Raji (cell line): ENCODE results near the gene RBM8A.
A peak's percentile ranks its signal among the peaks of the same experiment; 100 is the strongest.

ENCODE experiments used
- POLR2A ChIP-seq: IDR thresholded peaks from 2 replicates; pipeline ENCODE4 v1.6.1; 2011; ENCODE audit warnings: low read depth, low read length, control low read depth; ENCODE audit not compliant: insufficient read depth

RBM8A gene

DNA sequence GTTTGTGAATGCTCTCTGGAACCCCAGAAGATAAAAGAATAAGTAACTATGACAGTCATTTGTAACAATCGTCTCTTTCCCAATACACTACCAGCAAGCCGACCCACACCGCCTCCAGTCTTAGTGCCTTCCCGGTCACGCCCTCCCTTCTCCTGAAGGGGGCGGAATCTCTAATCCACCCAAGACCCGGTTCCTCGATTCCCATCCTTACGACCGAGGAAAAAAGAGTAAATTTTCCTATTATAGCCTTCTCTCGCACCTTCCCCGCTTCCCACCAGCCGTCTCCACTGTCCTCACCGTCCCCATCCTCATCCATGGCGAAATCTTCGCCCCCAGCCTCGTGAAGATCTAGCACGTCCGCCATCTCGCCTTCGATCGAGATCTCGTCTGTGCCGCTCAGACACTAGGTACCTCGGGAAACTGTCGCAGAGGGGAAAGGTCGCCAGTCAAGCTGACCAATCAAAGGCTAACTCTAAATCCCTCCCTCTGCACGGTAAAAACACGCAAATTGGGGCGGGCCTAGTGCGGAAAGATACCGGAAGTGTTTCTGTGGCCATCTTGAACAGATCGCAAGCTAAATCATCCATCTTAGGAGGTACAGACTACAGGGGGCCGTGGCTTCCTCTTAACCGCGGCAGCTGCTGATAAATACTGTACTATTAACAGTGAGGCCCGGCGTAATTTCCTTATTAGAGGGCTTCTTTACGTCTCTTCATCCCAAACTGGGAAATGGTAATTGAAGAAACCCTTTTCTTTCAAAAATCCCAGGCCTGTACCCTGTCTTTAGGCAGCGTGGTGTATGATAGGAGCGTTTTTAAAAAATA is at the start of gene RBM8A:
TSS of gene RBM8A (minus strand) at position 422 of the 824 bp plus-strand sequence. CDS start at position 364, 58 bp downstream.
- peak; percentile 96 for TF ChIP-seq POLR2A

DNA sequence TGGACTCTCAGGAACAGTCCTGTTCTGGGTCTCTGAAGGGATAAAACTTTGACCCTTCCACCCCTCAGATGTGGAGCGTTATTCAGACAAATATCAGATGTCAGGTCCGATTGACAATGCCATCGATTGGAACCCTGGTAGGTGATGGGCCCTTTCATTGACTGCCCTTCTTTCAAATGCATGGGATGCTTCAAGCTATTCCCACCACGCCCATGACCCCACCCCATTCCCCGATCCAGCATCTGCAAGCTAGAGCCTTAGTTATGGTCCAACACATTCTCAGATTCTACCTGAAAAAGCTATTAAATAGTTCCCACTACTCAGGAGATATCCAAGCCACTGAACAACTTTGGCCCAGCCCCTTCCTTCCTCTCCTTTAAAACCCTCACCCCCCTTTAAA is 49.7 kb upstream of the RBM8A start:
- no peak for TF ChIP-seq POLR2A

DNA sequence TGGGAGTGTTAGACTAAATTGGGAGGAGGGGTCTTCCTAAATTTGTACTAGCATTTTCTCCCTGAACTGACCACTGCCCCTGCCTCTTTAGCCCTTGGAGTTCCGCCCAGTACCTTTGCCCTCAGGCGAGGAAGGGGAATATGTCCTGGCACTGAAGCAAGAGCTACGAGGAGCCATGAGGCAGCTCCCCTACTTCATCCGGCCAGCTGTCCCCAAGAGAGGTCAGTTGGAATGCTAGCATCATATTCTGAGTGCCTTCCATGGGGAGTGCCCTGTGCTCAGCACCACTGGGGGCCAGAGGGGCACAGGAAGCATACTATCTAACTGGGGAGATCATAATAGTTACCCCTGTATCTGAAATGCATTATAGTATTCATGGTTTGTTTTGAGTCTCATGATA is 47.9 kb upstream of the RBM8A start:
- no peak for TF ChIP-seq POLR2A

GRCh38 chr1:145974721-145975120 is 47.4 kb upstream of the RBM8A start:
- no peak for TF ChIP-seq POLR2A

GRCh38 chr1:145972580-145972979 is 45.3 kb upstream of the RBM8A start:
- TF ChIP-seq POLR2A = no peak

- no peak for TF ChIP-seq POLR2A
These were observed 40.0 kb upstream of the RBM8A start for GRCh38 chr1:145967288-145967687.

- no peak for TF ChIP-seq POLR2A
These were observed 37.9 kb upstream of the RBM8A start for GRCh38 chr1:145965119-145965744.

DNA sequence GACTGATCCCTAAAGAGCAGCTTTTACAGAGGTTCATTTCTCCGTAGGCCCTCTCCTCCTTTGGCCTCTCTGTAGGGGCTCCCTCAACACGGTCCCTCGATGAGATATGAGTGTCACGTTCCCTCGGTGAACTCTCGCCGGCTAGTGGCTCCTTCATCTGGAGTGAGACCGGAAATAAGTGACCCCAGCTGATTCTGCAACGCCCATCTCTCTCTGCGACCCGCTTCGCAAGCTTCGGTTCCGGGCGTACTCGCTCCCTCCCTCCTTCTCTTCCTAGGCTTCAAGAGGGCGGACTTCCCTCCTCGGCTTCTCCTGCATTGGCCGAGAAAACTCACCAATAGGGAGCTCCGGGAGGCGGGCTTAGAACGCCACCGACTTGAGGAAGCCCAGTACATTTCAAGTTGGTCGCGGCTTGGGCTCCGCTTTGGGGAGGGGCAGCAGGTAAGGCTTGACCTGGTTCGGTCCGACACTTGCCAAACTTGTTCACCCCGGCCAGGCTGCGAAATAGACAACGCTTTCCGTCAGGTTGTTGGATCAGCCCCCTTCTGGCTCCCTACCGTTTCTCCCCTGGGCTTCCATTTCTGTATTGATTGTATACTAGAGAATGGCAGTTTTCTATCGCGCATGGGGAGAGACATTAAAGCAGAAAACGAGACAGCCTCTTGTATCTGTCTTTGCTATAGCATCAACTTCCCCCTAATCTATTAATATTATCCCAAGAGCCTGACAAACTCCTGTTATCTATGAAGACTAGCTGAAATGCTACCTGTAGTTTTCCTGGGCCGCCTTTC is 37.2 kb upstream of the RBM8A start, which contains the start of the genes ANKRD34A and POLR3GL:
TSS of gene ANKRD34A (minus strand) at position 248 of the 791 bp plus-strand sequence. CDS start 2,816 bp downstream, outside the sequence.
TSS of gene POLR3GL (plus strand) at position 363 of the 791 bp plus-strand sequence. CDS start 10,176 bp downstream, outside the sequence.
- TF ChIP-seq POLR2A = peak; percentile 94

GRCh38 chr1:145963265-145964019 is 36.2 kb upstream of the RBM8A start:
- peak; percentile 14; the same call in 1 of the 2 replicates for TF ChIP-seq POLR2A

GRCh38 chr1:145962157-145963102 is 35.1 kb upstream of the RBM8A start:
- 0 out of 2 replicates have a peak, but pooled peaks have one; percentile 7 for TF ChIP-seq POLR2A

- peak; percentile 51; the same call in 1 of the 2 replicates for TF ChIP-seq POLR2A
These were observed 34.3 kb upstream of the RBM8A start for GRCh38 chr1:145961425-145962156.

GRCh38 chr1:145961109-145961424 is 33.8 kb upstream of the RBM8A start:
- no peak for TF ChIP-seq POLR2A
